Gastrocnemius medialis (tissue), 4 donors: ENCODE results near the gene ABCC10.

Experiments used
- CTCF ChIP-seq, 5 experiments: fragments of 450-650 bp in 3 of 5; fragments of 200-600 bp in 2 of 5; sonication (generic) in 2 of 5; IDR thresholded peaks in 4 of 5; conservative IDR thresholded peaks in 1 of 5; 1 replicate in 4 of 5; 2 replicates in 1 of 5; pipeline ENCODE4 v1.5.1; 2016 to 2019; ENCODE audit warnings: antibody characterized with exemption in 5 of 5, mild to moderate bottlenecking in 3 of 5, moderate library complexity in 3 of 5
- POLR2A ChIP-seq, 2 donors: fragments of 450-650 bp; IDR thresholded peaks; one replicate each; pipeline ENCODE4 v1.6.1; 2017; ENCODE audit warnings: antibody characterized with exemption in 2 of 2, mild to moderate bottlenecking in 2 of 2, moderate library complexity in 2 of 2

DNA sequence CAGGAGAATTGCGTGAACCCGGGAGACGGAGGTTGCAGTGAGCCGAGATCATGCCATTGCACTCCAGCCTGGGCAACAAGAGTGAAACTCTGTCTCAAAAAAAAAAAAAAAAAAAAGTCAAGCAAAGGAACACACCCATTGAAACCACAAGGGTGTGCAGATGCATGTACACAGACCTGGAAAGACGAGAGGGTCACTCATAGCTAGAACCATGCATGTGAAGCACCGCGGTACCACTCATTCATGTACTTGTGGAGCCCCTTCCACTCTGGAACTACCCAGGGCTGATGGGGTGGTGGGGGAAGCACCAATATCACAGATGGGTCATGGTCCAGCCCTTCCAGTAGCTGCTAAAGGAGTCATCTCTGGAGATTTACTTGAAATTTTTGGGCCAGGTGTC is 42.6 kb downstream of the ABCC10 start:
- TF ChIP-seq CTCF (IDR thresholded peaks at IDR 0.05 in 4 of 5, conservative IDR thresholded peaks at IDR 0.05 in 1 of 5): no peak
- TF ChIP-seq POLR2A (IDR thresholded peaks at IDR 0.05): no peak
